ENCODE data around the gene NTMT2. TPM values are rescaled to one million over a fixed set of nuclear protein-coding genes. Genes with fewer than 3 reads are reported as not detected.

Gene NTMT2
- polyA plus RNA-seq, 1 donor from 2014 or later = 0.27 TPM

DNA sequence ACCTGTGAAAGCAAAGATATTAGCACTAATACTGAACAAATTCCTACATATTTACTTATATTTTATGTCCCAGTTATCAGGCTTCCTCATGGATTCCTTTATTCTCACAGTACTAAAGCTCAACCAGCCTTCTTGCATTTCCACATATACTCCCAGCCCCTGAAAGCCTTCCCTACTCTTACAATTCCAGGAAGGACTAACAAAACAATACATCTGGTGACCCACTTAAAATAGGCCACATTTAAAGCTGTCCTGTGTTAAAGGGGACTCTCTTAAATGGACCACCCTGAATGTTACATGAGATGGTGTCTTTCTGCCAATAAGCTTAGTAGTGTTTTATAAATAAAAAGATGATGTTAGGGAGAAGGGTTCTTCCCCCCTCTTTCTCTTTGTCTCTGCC is 54.4 kb downstream of the NTMT2 start:
- H3K4me2 ChIP-seq (ENCODE audit: low read length) = no peak overlapping the region
- H2AFZ ChIP-seq (ENCODE audit: low read depth, low read length) = no peak overlapping the region

DNA sequence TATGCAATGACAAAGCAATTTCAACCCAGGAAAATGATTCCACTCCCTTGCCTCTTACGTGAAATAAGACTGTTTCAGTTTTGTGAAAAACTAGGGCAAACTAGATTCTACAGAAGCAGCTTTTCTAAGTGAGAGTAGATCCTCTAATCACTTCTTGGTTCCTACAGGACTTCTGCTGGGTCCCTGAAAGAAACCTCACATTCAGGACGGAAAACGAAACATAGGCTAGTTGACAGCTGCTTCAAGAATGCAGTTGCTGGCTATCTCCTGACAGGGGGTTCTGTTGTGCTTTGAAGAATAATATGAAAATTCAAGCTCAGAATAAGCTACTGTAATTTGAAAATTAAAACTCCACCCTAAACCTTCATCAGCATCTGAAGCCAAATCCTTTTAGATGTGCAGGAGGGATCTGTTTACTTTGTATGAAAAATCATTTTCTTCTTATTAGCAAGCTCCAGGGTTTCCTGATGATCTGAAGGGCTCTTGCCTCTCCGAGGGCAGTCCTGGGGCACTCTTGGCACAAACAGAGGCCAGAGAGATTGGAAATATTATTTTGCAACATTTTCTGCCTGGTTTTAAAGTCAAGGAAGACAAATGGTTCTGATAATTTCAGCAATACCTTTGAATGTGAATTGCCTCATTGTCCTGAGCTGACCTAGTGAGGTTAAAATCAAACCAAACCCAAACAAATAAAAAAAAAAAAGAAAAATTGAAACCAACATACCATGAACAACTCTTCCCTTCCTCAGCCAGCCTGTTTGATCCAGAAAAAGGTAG is 55.0 kb downstream of the NTMT2 start:
- Histone ChIP-seq H3F3A (ENCODE audit: insufficient read depth, low read length, poor library complexity, severe bottlenecking) (no peaks in the 10 kb centered on the region), H3K4me2 (ENCODE audit: low read length) (no peak overlapping the region), H4K20me1 (ENCODE audit: insufficient read depth) (no peaks in the 10 kb centered on the region), H3K9ac (ENCODE audit: low read length) (no peak overlapping the region), H3K27me3 (ENCODE audit: insufficient read depth, low read depth, low read length) (no peaks in the 10 kb centered on the region), H3K9me2 (ENCODE audit: insufficient read depth, low read length) (no peaks in the 10 kb centered on the region), H3K79me2 (replicated peaks; ENCODE audit: insufficient read depth, low read length) (no peaks in the 10 kb centered on the region), H3K9me3 (ENCODE audit: low read length) (no peaks in the 10 kb centered on the region), H3K27ac (ENCODE audit: low read length) (no peak overlapping the region), H3K4me3 (ENCODE audit: low read length) (no peak overlapping the region), H2AFZ (ENCODE audit: low read depth, low read length) (no peak overlapping the region), H3K36me3 (ENCODE audit: insufficient read depth, low read length) (no peaks in the 10 kb centered on the region)
- TF ChIP-seq, protein P1, sequence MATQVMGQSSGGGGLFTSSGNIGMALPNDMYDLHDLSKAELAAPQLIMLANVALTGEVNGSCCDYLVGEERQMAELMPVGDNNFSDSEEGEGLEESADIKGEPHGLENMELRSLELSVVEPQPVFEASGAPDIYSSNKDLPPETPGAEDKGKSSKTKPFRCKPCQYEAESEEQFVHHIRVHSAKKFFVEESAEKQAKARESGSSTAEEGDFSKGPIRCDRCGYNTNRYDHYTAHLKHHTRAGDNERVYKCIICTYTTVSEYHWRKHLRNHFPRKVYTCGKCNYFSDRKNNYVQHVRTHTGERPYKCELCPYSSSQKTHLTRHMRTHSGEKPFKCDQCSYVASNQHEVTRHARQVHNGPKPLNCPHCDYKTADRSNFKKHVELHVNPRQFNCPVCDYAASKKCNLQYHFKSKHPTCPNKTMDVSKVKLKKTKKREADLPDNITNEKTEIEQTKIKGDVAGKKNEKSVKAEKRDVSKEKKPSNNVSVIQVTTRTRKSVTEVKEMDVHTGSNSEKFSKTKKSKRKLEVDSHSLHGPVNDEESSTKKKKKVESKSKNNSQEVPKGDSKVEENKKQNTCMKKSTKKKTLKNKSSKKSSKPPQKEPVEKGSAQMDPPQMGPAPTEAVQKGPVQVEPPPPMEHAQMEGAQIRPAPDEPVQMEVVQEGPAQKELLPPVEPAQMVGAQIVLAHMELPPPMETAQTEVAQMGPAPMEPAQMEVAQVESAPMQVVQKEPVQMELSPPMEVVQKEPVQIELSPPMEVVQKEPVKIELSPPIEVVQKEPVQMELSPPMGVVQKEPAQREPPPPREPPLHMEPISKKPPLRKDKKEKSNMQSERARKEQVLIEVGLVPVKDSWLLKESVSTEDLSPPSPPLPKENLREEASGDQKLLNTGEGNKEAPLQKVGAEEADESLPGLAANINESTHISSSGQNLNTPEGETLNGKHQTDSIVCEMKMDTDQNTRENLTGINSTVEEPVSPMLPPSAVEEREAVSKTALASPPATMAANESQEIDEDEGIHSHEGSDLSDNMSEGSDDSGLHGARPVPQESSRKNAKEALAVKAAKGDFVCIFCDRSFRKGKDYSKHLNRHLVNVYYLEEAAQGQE (IDR thresholded peaks at IDR 0.05; ENCODE audit: borderline replicate concordance) = no peak
- TF ChIP-seq EZH2 (IDR thresholded peaks at IDR 0.05; ENCODE audit: borderline replicate concordance, insufficient read depth, low read length, poor library complexity, severe bottlenecking) = no peak

More for the DNA sequence above, 54.4 kb downstream of the NTMT2 start:
- Histone ChIP-seq H3K9me2 (ENCODE audit: insufficient read depth, low read length) (no peaks in the 10 kb centered on the region), H3K36me3 (ENCODE audit: insufficient read depth, low read length) (no peaks in the 10 kb centered on the region), H3K27ac (ENCODE audit: low read length) (no peak overlapping the region), H3K79me2 (replicated peaks; ENCODE audit: insufficient read depth, low read length) (no peaks in the 10 kb centered on the region), H3K9me3 (ENCODE audit: low read length) (no peaks in the 10 kb centered on the region), H4K20me1 (ENCODE audit: insufficient read depth) (no peaks in the 10 kb centered on the region), H3K9ac (ENCODE audit: low read length) (no peak overlapping the region), H3K4me3 (ENCODE audit: low read length) (no peak overlapping the region), H3K27me3 (ENCODE audit: insufficient read depth, low read depth, low read length) (no peaks in the 10 kb centered on the region), H3F3A (ENCODE audit: insufficient read depth, low read length, poor library complexity, severe bottlenecking) (no peaks in the 10 kb centered on the region)
- TF ChIP-seq TAF1 (IDR thresholded peaks at IDR 0.05; ENCODE audit: low read depth) = no peak
- TF ChIP-seq, protein P2, sequence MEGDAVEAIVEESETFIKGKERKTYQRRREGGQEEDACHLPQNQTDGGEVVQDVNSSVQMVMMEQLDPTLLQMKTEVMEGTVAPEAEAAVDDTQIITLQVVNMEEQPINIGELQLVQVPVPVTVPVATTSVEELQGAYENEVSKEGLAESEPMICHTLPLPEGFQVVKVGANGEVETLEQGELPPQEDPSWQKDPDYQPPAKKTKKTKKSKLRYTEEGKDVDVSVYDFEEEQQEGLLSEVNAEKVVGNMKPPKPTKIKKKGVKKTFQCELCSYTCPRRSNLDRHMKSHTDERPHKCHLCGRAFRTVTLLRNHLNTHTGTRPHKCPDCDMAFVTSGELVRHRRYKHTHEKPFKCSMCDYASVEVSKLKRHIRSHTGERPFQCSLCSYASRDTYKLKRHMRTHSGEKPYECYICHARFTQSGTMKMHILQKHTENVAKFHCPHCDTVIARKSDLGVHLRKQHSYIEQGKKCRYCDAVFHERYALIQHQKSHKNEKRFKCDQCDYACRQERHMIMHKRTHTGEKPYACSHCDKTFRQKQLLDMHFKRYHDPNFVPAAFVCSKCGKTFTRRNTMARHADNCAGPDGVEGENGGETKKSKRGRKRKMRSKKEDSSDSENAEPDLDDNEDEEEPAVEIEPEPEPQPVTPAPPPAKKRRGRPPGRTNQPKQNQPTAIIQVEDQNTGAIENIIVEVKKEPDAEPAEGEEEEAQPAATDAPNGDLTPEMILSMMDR (IDR thresholded peaks at IDR 0.05; ENCODE audit: poor library complexity, severe bottlenecking) = no peak
- no peak for TF ChIP-seq EP300 (conservative IDR thresholded peaks at IDR 0.05; ENCODE audit: poor library complexity, severe bottlenecking)
- TF ChIP-seq MXI1 (conservative IDR thresholded peaks at IDR 0.05; ENCODE audit: poor library complexity, severe bottlenecking) = no peak

DNA sequence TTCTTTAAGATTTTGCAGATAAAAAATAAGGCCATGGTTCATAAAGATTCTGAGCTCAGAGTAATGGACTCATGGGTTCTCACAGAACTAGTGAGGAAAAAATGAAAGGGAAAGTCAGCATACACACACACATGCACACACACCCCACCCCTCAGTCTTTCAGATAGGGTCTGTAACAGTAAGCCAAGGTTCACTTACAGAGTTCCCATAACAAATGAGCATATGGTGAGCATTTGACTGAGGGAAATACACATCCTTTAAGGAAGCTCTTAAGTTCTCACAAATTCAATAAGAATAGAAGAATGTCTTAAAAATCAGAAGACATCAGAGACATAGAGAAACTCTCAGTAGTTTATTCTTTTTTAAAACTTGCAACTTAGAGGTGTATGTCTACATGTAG is 57.9 kb downstream of the NTMT2 start:
- Histone ChIP-seq H3K27me3 (ENCODE audit: insufficient read depth, low read depth, low read length) (no peaks in the 10 kb centered on the region), H4K20me1 (ENCODE audit: insufficient read depth) (no peaks in the 10 kb centered on the region), H3K9me3 (ENCODE audit: low read length) (no peaks in the 10 kb centered on the region), H3K36me3 (ENCODE audit: insufficient read depth, low read length) (no peaks in the 10 kb centered on the region), H3K79me2 (replicated peaks; ENCODE audit: insufficient read depth, low read length) (no peaks in the 10 kb centered on the region), H3K4me3 (ENCODE audit: low read length) (no peak overlapping the region), H3F3A (ENCODE audit: insufficient read depth, low read length, poor library complexity, severe bottlenecking) (no peaks in the 10 kb centered on the region), H3K9me2 (ENCODE audit: insufficient read depth, low read length) (no peaks in the 10 kb centered on the region), H2AFZ (ENCODE audit: low read depth, low read length) (no peak overlapping the region), H3K4me2 (ENCODE audit: low read length) (no peak overlapping the region), H3K9ac (ENCODE audit: low read length) (no peak overlapping the region), H3K27ac (ENCODE audit: low read length) (no peak overlapping the region)
- no peak for TF ChIP-seq EZH2 (IDR thresholded peaks at IDR 0.05; ENCODE audit: borderline replicate concordance, insufficient read depth, low read length, poor library complexity, severe bottlenecking)
- TF ChIP-seq, protein P2 (IDR thresholded peaks at IDR 0.05; ENCODE audit: poor library complexity, severe bottlenecking) = no peak
- no peak for TF ChIP-seq RAD21 (conservative IDR thresholded peaks at IDR 0.05)
